Renal cortex interstitium (tissue), 11 donors: ENCODE data around the gene SEC24D. TPM values are rescaled to one million over a fixed set of nuclear protein-coding genes. Genes with fewer than 3 reads are reported as not detected.
A peak's percentile ranks its signal among the peaks of the same experiment; 100 is the strongest.
"Not testable (repeated sequence)": the region's sequence is repeated elsewhere in the genome, so short reads cannot be mapped to it uniquely, and the experiment has no call there.

Source experiments
- DNase-seq, 11 donors: peaks; one replicate each; pipeline ENCODE4 v3.0.0-alpha.2; 2013; ENCODE audit warnings: low read depth in 9 of 11, low spot score in 4 of 11; ENCODE audit errors: extremely low read depth in 1 of 11
- polyA plus RNA-seq, 3 donors: library from polyadenylated mRNA; unstranded; fragments of 120-200 nt; gene quantifications; one replicate each; pipeline ENCODE4 v1.2.1, GENCODE V29; 2013; ENCODE audit not compliant: insufficient read length in 3 of 3

SEC24D gene
- polyA plus RNA-seq, 3 donors = 37.9 to 39.5 (median 39.2) TPM

GRCh38 chr4:118788911-118789310, 47.0 kb downstream of the SEC24D start:
- DNase-seq = no peak

GRCh38 chr4:118787844-118788380, 48.0 kb downstream of the SEC24D start:
- DNase-seq = no peak

GRCh38 chr4:118784776-118785175, 51.1 kb downstream of the SEC24D start:
- DNase-seq = no peak

- DNase-seq = no peak
Measured at GRCh38 chr4:118783887-118784286, 52.0 kb downstream of the SEC24D start.

GRCh38 chr4:118782886-118783285, 53.0 kb downstream of the SEC24D start:
- not testable (repeated sequence) for DNase-seq

- not testable (repeated sequence) for DNase-seq
Measured at GRCh38 chr4:118777649-118778048, 58.3 kb downstream of the SEC24D start.

GRCh38 chr4:118776955-118777640, 58.8 kb downstream of the SEC24D start:
- DNase-seq = not testable (repeated sequence)

- DNase-seq = no peak
Measured at GRCh38 chr4:118776157-118776954, 59.6 kb downstream of the SEC24D start.

- DNase-seq = no peak
Measured at GRCh38 chr4:118775405-118775804, 60.5 kb downstream of the SEC24D start.

- DNase-seq = no peak
Measured at GRCh38 chr4:118774989-118775388, 60.9 kb downstream of the SEC24D start.

GRCh38 chr4:118774321-118774720, 61.6 kb downstream of the SEC24D start:
- no peak for DNase-seq

GRCh38 chr4:118773429-118773792, 62.5 kb downstream of the SEC24D start:
- DNase-seq = no peak

GRCh38 chr4:118772767-118773428, 63.0 kb downstream of the SEC24D start:
- no peak for DNase-seq

- DNase-seq = peak in 4 of 11 donors; percentile 24 to 51 (median 43)
Measured at GRCh38 chr4:118772081-118772766, 63.7 kb downstream of the SEC24D start.

GRCh38 chr4:118770741-118771187, 65.2 kb downstream of the SEC24D start:
- no peak for DNase-seq

GRCh38 chr4:118769161-118769560, 66.8 kb downstream of the SEC24D start:
- DNase-seq = no peak

GRCh38 chr4:118767109-118767508, 68.8 kb downstream of the SEC24D start:
- no peak for DNase-seq

- DNase-seq = no peak
Measured at GRCh38 chr4:118765399-118765798, 70.5 kb downstream of the SEC24D start.
